Epithelial cell of esophagus (primary cell): Measurements from ENCODE around the gene CAPSL.

ENCODE experiments used
- DNase-seq: peaks from one replicate; pipeline ENCODE4 v3.0.0; 2010; ENCODE audit warnings: low read depth
- H3K4me3 ChIP-seq: 2 replicates; pipeline ENCODE4 v1.5.1; 2011; ENCODE audit warnings: mild to moderate bottlenecking, low read length, control low read depth
- TF ChIP-seq, protein P1 (sequence below): IDR thresholded peaks from 2 replicates; pipeline ENCODE4 v1.5.1; 2011; ENCODE audit warnings: low read depth, mild to moderate bottlenecking, low read length, control low read depth, inconsistent platforms; ENCODE audit not compliant: insufficient read depth; ENCODE audit errors: missing control alignments

The CAPSL gene

DNA sequence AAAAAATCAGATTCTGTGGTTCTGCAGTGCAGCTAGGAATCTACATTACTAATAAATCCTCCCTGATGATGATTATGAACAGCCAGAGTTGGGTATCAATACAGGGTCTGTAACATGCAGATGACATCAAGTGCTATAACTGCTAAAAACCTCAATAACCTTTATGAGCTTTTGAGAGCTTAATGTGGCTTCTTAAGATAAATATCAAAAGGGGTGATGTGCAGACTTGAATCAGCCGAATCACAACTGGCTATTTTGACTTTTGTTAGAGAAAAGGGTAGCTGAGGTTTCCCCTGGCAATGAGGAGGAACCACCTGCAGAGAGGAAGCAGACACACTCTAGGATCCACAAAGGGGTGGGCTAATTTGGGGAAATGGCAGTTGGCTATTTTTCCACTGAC, 30.2 kb downstream of the CAPSL start:
- DNase-seq = no peak
- H3K4me3 ChIP-seq = no peak overlapping the region
- TF ChIP-seq, protein P1, sequence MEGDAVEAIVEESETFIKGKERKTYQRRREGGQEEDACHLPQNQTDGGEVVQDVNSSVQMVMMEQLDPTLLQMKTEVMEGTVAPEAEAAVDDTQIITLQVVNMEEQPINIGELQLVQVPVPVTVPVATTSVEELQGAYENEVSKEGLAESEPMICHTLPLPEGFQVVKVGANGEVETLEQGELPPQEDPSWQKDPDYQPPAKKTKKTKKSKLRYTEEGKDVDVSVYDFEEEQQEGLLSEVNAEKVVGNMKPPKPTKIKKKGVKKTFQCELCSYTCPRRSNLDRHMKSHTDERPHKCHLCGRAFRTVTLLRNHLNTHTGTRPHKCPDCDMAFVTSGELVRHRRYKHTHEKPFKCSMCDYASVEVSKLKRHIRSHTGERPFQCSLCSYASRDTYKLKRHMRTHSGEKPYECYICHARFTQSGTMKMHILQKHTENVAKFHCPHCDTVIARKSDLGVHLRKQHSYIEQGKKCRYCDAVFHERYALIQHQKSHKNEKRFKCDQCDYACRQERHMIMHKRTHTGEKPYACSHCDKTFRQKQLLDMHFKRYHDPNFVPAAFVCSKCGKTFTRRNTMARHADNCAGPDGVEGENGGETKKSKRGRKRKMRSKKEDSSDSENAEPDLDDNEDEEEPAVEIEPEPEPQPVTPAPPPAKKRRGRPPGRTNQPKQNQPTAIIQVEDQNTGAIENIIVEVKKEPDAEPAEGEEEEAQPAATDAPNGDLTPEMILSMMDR = no peak

DNA sequence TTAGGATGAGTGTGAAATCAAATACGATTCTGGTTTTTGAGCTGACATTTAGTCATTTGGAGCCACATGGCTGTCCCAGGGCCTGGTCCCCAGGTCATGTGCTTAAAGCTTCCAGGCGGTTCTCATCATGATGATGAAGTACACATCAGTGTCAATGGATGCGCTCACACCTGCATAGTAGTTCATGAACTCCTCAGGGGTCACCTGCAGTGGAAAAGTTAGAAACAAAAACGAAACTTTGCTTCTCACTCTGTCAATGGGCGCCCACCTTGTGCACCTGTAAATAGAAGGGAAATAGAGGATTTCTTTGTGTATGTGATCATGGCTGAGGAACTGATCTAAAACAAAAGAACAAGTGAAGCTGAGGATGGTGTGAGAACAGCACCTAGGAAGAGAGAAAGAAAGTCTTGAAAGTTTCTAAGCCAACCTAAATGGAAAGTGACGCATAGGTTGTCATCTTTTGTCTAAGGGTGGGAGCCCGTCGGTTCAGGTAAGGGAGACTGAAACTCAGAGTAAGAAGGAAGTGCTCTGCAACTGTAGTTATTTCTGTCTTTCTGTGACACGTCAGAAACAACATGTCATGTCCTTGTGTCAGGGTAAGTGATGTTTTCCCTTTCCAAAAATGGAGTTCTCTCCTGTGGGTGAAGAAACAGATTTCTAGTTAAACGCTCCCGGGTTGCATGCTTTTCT, 33.8 kb downstream of the CAPSL start:
- no peak for DNase-seq
- TF ChIP-seq, protein P1 = no peak
- no peak overlapping the region for H3K4me3 ChIP-seq

DNA sequence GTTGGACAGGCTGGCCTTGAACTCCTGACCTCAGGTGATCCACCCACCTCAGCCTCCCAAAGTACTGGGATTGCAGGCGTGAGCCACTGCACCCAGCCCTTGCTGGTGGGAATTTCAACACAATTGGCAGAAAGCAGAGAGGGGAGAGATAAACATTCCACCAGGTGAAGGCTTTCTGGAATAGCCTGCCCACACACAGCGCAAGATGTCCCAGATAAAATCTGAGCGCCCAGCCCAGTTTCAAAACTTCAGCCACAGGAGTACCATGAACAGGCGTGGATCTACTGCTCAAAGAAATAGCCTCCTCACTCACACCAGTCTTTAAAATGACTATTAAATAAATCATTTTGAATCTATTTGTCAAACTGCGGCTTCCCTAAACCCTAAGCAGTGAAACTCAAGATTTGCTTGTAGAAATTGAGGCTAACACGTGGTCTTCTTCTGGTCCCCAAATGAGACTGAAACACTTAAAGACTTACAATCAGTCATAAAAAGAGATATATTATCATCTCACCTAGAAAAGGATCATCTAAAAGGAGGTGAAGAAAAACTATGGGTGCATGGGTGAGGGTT, 34.7 kb downstream of the CAPSL start:
- TF ChIP-seq, protein P1 = no peak
- H3K4me3 ChIP-seq = no peak overlapping the region
- DNase-seq = no peak

DNA sequence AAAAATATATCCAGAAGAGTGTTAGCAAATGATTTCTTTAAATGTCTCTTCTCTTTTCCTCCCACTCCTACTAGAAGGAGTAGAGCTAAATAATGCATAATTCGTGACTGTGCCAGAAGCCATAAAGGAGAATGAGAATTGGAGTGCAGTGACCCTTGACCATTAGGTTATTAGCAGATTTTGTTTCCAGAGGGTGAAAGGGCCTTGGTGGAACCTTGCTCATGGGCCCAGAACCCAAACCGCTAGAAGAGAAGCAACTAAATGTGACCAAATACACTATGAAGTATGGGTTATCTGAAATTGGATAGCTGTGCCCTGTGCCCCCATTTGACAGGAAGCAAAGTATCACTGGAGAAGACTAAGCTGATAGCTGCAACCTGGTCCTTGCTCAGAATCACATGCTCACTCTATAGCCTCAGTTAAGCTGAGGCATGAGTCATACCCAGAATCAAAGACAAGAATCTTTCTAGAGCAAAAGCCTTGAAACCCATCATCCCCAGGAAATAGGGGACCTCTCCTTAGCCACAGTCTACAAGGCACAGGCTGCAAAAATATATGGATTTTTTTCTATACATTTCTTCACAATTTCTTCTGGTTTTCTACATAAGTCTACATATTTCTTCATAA, 36.3 kb downstream of the CAPSL start:
- no peak overlapping the region for H3K4me3 ChIP-seq
- TF ChIP-seq, protein P1 = no peak
- DNase-seq = peak; percentile 29

DNA sequence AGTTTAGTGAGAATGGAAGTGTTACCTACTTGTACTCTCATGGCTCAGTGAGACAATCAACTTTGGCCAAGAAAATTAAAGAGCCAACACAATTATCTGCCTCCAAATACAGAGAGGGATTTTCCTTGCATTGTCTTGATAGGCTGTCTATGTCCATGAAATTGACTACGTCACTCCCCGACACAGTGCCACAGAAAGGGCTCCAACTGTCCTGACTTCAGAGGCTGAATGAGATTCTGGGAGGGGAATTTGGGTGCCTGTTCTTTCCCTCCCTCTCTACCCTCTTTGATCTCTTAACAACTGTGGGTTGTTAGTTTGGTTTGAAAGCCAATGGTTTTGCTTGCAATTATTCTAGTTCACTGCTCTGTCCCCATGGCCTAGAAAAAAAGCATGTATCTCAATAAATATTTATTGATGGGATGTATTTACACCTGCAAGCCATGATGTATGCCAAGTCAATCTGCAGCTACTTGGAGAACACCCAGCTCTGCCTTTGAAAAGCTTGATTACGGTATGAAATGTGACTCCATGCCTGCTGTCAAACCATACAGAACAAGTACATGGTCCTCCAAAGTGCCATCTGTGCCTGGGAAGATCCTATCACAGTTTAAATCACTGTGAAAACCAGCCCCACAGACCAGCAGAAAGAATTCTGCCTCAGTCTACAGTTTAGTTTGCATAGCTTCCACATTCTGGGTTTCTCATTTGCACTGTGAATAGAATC, 37.3 kb downstream of the CAPSL start:
- DNase-seq = no peak
- TF ChIP-seq, protein P1 = no peak
- no peak overlapping the region for H3K4me3 ChIP-seq

DNA sequence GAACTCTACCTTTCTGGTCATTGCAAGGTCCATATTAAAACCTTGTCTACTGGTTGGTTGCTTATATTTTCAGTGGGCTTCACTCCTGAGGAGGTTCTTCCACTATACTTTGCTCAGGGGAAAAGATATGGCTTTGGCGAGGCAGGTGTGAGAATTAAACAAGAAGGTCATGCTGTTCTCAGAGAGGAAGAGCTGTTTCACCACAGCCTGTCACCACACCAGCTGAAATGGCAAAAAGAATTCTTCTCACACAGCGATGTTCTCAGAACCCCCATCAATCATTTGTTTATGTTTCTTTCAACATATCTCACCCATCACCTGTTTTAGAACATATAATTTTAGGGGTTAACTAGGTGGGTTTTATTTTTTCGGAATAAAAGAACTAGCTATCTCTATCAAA, 38.6 kb downstream of the CAPSL start:
- TF ChIP-seq, protein P1 = no peak
- DNase-seq = no peak
- H3K4me3 ChIP-seq = no peak overlapping the region
